ENCODE data around the gene COL9A3. TPM values are rescaled to one million over a fixed set of nuclear protein-coding genes. Genes with fewer than 3 reads are reported as not detected.

COL9A3 gene
- polyA plus RNA-seq, 3 donors = 13.9 to 30.0 (median 22.4) TPM

Other genes starting within 250 kb of the COL9A3 start
- gene SLCO4A1, start 174.5 kb upstream of the COL9A3 start, polyA plus RNA-seq (ENCODE audit: insufficient read length in 3 of 3) = 1 to 10 TPM; 3.3 to 4.4 (median 3.5) TPM
- 1 to 10 TPM; 1.4 to 2.4 (median 2.0) TPM for gene NTSR1, start 108.2 kb upstream of the COL9A3 start, polyA plus RNA-seq (ENCODE audit: insufficient read length in 3 of 3)
- 10 to 100 TPM; 12.9 to 16.8 (median 16.3) TPM for gene MRGBP, start 20.6 kb upstream of the COL9A3 start, polyA plus RNA-seq (ENCODE audit: insufficient read length in 3 of 3)
- gene OGFR, start 12.2 kb upstream of the COL9A3 start, polyA plus RNA-seq (ENCODE audit: insufficient read length in 3 of 3) = 10 to 100 TPM; 26.8 to 34.9 (median 33.2) TPM
- 10 to 100 TPM; 11.3 to 13.2 (median 12.7) TPM for gene TCFL5, start 44.8 kb downstream of the COL9A3 start, polyA plus RNA-seq (ENCODE audit: insufficient read length in 3 of 3)
- 10 to 100 TPM; 61.7 to 68.5 (median 64.8) TPM for gene DIDO1, start 109.5 kb downstream of the COL9A3 start, polyA plus RNA-seq (ENCODE audit: insufficient read length in 3 of 3)
- gene GID8, start 121.1 kb downstream of the COL9A3 start, polyA plus RNA-seq (ENCODE audit: insufficient read length in 3 of 3) = 10 to 100 TPM; 51.7 to 59.9 (median 57.3) TPM
- 1 to 10 TPM; 1.5 to 2.7 (median 1.6) TPM for gene SLC17A9, start 135.7 kb downstream of the COL9A3 start, polyA plus RNA-seq (ENCODE audit: insufficient read length in 3 of 3)
- gene BHLHE23, start 189.9 kb downstream of the COL9A3 start, polyA plus RNA-seq (ENCODE audit: insufficient read length in 3 of 3) = under 1 TPM in 1 of 3 donors, not detected in 2; 0.07 TPM

Data from renal pelvis (tissue), 3 donors.